Measurements from ENCODE around the gene METTL26.

The METTL26 gene

DNA sequence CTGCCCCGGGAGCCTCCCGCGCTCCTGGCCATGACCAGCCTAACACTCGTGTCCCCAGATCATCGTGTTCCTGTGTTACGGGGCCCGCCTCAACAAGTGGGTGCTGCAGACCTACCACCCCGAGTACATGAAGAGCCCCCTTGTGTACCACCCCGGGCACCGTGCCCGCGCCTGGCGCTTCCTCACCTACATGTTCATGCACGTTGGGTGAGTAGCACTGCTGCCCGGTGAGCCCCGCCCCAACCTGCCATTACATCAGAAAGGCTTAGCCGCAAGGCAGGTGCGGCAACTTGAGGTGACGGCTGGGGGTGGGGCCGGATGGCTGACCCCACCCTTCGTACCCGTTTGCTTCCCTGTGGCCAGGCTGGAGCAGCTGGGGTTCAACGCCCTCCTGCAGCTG is 40.8 kb upstream of the METTL26 start:
- Histone ChIP-seq H3K9ac (ENCODE audit: low read length) (no peak overlapping the region), H2AFZ (ENCODE audit: low read depth, low read length) (no peak overlapping the region), H3K27me3 (ENCODE audit: low read depth, low read length) (no peaks in the 10 kb centered on the region), H3K27ac (ENCODE audit: low read length) (no peak overlapping the region), H3K9me3 (ENCODE audit: insufficient read depth, low read length) (no peaks in the 10 kb centered on the region), H3K4me1 (ENCODE audit: low read length) (peaks cover 9% of the 10 kb centered on the region), H3K4me2 (ENCODE audit: low read length) (no peak overlapping the region), H3K36me3 (replicated peaks; ENCODE audit: low read depth, low read length) (peaks cover 20% of the 10 kb centered on the region), H3K79me2 (ENCODE audit: low read length) (peaks cover 16% of the 10 kb centered on the region), H4K20me1 (ENCODE audit: insufficient read depth, low read length) (0 out of 2 replicates have a peak, but pooled peaks cover 4% of the 10 kb centered on the region), H3K4me3 (ENCODE audit: low read length) (no peak overlapping the region)
- TF ChIP-seq, protein P1, sequence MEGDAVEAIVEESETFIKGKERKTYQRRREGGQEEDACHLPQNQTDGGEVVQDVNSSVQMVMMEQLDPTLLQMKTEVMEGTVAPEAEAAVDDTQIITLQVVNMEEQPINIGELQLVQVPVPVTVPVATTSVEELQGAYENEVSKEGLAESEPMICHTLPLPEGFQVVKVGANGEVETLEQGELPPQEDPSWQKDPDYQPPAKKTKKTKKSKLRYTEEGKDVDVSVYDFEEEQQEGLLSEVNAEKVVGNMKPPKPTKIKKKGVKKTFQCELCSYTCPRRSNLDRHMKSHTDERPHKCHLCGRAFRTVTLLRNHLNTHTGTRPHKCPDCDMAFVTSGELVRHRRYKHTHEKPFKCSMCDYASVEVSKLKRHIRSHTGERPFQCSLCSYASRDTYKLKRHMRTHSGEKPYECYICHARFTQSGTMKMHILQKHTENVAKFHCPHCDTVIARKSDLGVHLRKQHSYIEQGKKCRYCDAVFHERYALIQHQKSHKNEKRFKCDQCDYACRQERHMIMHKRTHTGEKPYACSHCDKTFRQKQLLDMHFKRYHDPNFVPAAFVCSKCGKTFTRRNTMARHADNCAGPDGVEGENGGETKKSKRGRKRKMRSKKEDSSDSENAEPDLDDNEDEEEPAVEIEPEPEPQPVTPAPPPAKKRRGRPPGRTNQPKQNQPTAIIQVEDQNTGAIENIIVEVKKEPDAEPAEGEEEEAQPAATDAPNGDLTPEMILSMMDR (IDR thresholded peaks at IDR 0.05; ENCODE audit: low read depth, low read length), result no peak
- TF ChIP-seq EZH2phosphoT487 (IDR thresholded peaks at IDR 0.05; ENCODE audit: low read depth), result no peak

DNA sequence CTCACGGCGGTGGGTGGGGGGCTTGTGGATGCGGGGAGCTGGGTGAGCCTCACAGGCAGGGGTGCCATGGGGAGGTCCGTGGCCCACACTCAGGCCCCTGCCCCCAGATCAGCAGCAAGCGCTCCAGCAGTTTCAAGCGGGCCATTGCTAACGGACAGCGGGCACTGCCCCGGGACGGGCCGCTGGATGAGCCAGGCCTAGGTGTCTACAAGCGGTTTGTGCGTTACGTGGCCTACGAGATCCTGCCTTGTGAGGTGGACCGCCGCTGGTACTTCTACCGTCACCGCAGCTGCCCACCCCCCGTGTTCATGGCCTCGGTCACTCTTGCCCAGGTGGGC is 40.4 kb upstream of the METTL26 start:
- H3K4me2 ChIP-seq (ENCODE audit: low read length), result no peak overlapping the region
- H3K27ac ChIP-seq (ENCODE audit: low read length), result no peak overlapping the region
- peaks cover 7% of the 10 kb centered on the region for H3K4me1 ChIP-seq (ENCODE audit: low read length)
- 0 out of 2 replicates have a peak, but pooled peaks cover 4% of the 10 kb centered on the region for H4K20me1 ChIP-seq (ENCODE audit: insufficient read depth, low read length)
- H3K27me3 ChIP-seq (ENCODE audit: low read depth, low read length), result no peaks in the 10 kb centered on the region
- no peak overlapping the region for H2AFZ ChIP-seq (ENCODE audit: low read depth, low read length)
- TF ChIP-seq, protein P1 (IDR thresholded peaks at IDR 0.05; ENCODE audit: low read depth, low read length), result no peak
- no peak for TF ChIP-seq EZH2phosphoT487 (IDR thresholded peaks at IDR 0.05; ENCODE audit: low read depth)
- H3K9ac ChIP-seq (ENCODE audit: low read length), result no peak overlapping the region
- no peak overlapping the region for H3K4me3 ChIP-seq (ENCODE audit: low read length)
- peaks cover 12% of the 10 kb centered on the region for H3K79me2 ChIP-seq (ENCODE audit: low read length)
- H3K9me3 ChIP-seq (ENCODE audit: insufficient read depth, low read length), result no peaks in the 10 kb centered on the region
- H3K36me3 ChIP-seq (replicated peaks; ENCODE audit: low read depth, low read length), result peaks cover 16% of the 10 kb centered on the region

- TF ChIP-seq, protein P1 (IDR thresholded peaks at IDR 0.05; ENCODE audit: low read depth, low read length), result no peak
- no peak for TF ChIP-seq EZH2phosphoT487 (IDR thresholded peaks at IDR 0.05; ENCODE audit: low read depth)
- Histone ChIP-seq H3K27me3 (ENCODE audit: low read depth, low read length) (no peaks in the 10 kb centered on the region), H3K27ac (ENCODE audit: low read length) (no peak overlapping the region), H3K4me2 (ENCODE audit: low read length) (no peak overlapping the region), H3K36me3 (replicated peaks; ENCODE audit: low read depth, low read length) (peaks cover 11% of the 10 kb centered on the region), H4K20me1 (ENCODE audit: insufficient read depth, low read length) (no peaks in the 10 kb centered on the region), H3K4me3 (ENCODE audit: low read length) (no peak overlapping the region; the same call in 1 of the 2 replicates), H3K9ac (ENCODE audit: low read length) (no peak overlapping the region), H3K79me2 (ENCODE audit: low read length) (peaks cover 7% of the 10 kb centered on the region), H3K9me3 (ENCODE audit: insufficient read depth, low read length) (no peaks in the 10 kb centered on the region), H2AFZ (ENCODE audit: low read depth, low read length) (no peak overlapping the region), H3K4me1 (ENCODE audit: low read length) (peaks cover 2% of the 10 kb centered on the region)
These were observed 39.9 kb upstream of the METTL26 start for GRCh38 chr16:675884-676564.

- peaks cover 17% of the 10 kb centered on the region for H3K36me3 ChIP-seq (replicated peaks; ENCODE audit: low read depth, low read length)
- TF ChIP-seq, protein P1 (IDR thresholded peaks at IDR 0.05; ENCODE audit: low read depth, low read length), result no peak
- no peak for TF ChIP-seq EZH2phosphoT487 (IDR thresholded peaks at IDR 0.05; ENCODE audit: low read depth)
- H3K4me3 ChIP-seq (ENCODE audit: low read length), result no peak within 1 kb of the TSS; the same call in 1 of the 2 replicates
- H3K9me3 ChIP-seq (ENCODE audit: insufficient read depth, low read length), result no peaks in the 10 kb centered on the region
- H3K27me3 ChIP-seq (ENCODE audit: low read depth, low read length), result no peaks in the 10 kb centered on the region
- no peak within 1 kb of the TSS for H2AFZ ChIP-seq (ENCODE audit: low read depth, low read length)
- no peaks in the 10 kb centered on the region for H3K4me1 ChIP-seq (ENCODE audit: low read length)
- H3K9ac ChIP-seq (ENCODE audit: low read length), result no peak within 1 kb of the TSS
- H4K20me1 ChIP-seq (ENCODE audit: insufficient read depth, low read length), result no peaks in the 10 kb centered on the region
- no peak within 1 kb of the TSS for H3K27ac ChIP-seq (ENCODE audit: low read length)
- H3K79me2 ChIP-seq (ENCODE audit: low read length), result no peaks in the 10 kb centered on the region
- peak within 1 kb of the TSS; percentile 28 for H3K4me2 ChIP-seq (ENCODE audit: low read length)
These were observed 39.1 kb upstream of the METTL26 start, which contains the start of gene RHBDL1 for GRCh38 chr16:674968-675883. Gene RHBDL1 (plus strand): TSS chr16:675671. CDS start chr16:675791, 120 bp downstream.
